ENCODE results near the gene DLG5.

GRCh38 chr10:77794256-77795142 is 132.1 kb downstream of the DLG5 start:
- no peak for TF ChIP-seq POLR2A (IDR thresholded peaks at IDR 0.05)
- TF ChIP-seq CTCF (IDR thresholded peaks at IDR 0.05), result no peak
- no peak for TF ChIP-seq POLR2AphosphoS5 (IDR thresholded peaks at IDR 0.05)

Data from prostate gland (tissue), 2 donors.